T-helper 2 cell treated with Interferon-gamma antibody and Interleukin-4, amounts not matched to agents 5 μg/mL and 100 μg/mL, for 36 hours (primary cell): Measurements from ENCODE around the gene TRIM16.
A peak's percentile ranks its signal among the peaks of the same experiment; 100 is the strongest.
"Not testable (repeated sequence)": the region's sequence is repeated elsewhere in the genome, so short reads cannot be mapped to it uniquely, and the experiment has no call there.

Experiments
- DNase-seq: peaks from one replicate; pipeline ENCODE4 v3.0.0; 2021; ENCODE audit warnings: low spot score
- H3K27ac Mint-ChIP-seq: one replicate; pipeline ENCODE4 v1.8.0; 2021; ENCODE audit warnings: mild to moderate bottlenecking, mixed read lengths
- H3K27me3 Mint-ChIP-seq: one replicate; pipeline ENCODE4 v1.8.0; 2021; ENCODE audit warnings: low read depth, mixed read lengths
- H3K36me3 Mint-ChIP-seq: one replicate; pipeline ENCODE4 v1.8.0; 2021; ENCODE audit warnings: low read depth, mixed read lengths
- H3K4me1 Mint-ChIP-seq: one replicate; pipeline ENCODE4 v1.8.0; 2021; ENCODE audit warnings: low read depth, mixed read lengths
- H3K4me3 Mint-ChIP-seq: one replicate; pipeline ENCODE4 v1.8.0; 2022; ENCODE audit warnings: mild to moderate bottlenecking, moderate library complexity, mixed read lengths
- H3K9me3 Mint-ChIP-seq: one replicate; pipeline ENCODE4 v1.8.0; 2021; ENCODE audit warnings: mixed read lengths

Gene TRIM16

DNA sequence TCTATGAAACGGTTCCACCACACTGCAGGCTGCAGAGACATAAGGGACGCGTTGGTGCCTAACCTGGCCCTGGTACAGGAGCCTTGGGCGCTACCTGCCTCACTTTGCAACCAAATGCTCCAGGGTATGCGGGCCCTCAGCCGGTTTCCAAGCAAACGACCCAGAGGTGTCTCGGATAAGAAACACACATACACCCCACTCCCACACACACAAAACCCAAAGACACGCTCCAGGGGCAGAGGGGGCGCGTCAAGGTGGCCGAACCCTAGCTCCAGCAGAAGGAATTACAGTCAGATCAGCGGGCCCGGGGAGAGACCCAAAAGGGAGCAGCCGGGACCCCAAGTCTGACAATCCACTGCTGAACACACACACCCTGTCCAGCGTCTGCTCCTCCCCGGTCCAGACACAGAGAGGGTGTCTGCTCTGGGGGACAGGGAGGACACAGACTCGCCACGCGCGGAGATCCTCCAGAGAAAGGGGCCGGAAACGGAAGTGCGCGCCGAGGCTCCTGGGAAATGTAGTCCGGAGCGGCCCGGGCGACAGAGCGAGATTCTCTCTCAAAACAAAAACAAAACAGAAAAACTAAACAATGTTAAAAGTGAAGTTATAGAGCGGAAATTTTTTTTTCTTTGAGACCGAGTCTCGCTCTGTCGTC is at the start of gene TRIM16:
Gene TRIM16, minus strand, starts transcription at position 488 of the 655 bp plus-strand sequence. CDS start 32,702 bp downstream, outside the sequence.
- H3K4me3 Mint-ChIP-seq = peak within 1 kb of the TSS; percentile 94
- not testable (repeated sequence) for H3K27me3 Mint-ChIP-seq, H3K36me3 Mint-ChIP-seq, H3K9me3 Mint-ChIP-seq
- H3K4me1 Mint-ChIP-seq = peaks cover 18% of the 10 kb centered on the region
- peak within 1 kb of the TSS; percentile 83 for H3K27ac Mint-ChIP-seq
- peak; percentile 73 for DNase-seq

DNA sequence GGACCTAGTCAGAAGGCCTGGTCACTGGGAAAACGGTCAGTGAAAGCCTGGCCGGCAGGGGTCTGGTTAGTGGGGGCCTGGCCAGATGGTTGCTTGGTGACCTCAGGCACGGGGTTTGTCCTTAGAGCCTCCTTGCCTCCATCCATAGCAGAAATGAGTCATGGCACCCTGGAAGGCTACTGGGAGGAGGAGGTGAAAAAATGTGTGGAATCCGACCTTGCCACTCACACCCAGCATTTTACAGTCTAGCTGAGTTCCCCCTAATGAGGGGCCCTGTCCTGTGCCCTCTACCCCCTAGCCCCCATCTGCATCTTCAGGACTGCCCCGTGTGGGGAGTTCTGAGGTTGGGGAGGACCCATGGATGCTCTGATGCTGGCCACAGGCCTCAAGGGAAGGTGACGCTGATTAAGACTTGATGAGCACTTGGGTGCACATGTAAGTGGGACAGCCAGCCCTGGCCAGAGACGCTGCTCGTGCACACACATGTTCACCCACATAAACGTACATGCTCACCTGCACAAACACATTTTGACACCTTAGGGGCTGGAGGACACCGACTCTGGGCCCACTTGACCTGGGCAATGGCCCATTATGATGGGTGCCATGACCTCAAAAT is 49.2 kb upstream of the TRIM16 start:
- H3K36me3 Mint-ChIP-seq, DNase-seq, H3K9me3 Mint-ChIP-seq, H3K4me3 Mint-ChIP-seq, H3K4me1 Mint-ChIP-seq, H3K27ac Mint-ChIP-seq, H3K27me3 Mint-ChIP-seq: not testable (repeated sequence)

DNA sequence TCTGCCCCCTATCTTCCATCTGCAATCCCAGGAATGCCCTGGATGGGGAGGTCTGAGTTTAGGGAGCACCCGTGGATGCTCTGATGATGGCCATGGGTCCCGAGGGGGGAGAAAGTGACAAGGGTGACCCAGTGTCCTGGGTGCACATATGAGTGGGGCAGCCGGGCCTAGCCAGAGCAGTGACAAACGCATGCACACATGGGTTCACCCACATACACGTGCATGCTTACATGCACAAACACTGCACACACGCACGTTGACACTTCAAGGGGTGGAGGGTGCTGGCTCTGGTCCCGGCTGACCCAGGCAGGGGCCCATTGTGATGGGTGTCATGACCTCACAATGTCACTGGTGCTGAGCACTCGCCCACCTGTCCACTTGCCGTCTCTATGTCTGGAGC is 47.8 kb upstream of the TRIM16 start, which contains the start of gene TBC1D26:
Gene TBC1D26, plus strand, starts transcription at position 384 of the 400 bp plus-strand sequence. CDS start 3,066 bp downstream, outside the sequence.
- H3K27me3 Mint-ChIP-seq, H3K36me3 Mint-ChIP-seq, H3K27ac Mint-ChIP-seq, H3K4me1 Mint-ChIP-seq, H3K9me3 Mint-ChIP-seq, H3K4me3 Mint-ChIP-seq, DNase-seq: not testable (repeated sequence)

DNA sequence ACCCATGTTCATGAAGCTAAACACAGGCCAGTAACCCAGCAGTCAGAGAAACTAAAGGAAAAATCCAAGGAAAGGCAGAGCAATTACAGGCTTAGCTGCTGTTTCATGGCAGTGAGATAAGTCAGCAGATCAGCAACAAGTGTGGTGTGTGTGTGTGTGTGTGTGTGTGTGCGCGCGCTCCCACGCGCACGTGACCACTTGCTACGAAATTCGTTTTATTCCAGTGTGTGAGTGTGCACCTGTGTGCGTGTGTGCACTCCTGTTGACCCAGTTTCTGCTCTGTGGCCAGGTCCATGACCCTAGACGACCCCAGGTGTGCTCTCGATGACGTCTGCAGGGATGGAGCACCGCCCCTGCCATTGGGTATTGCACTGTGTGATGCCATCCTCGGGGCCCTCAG is 46.4 kb upstream of the TRIM16 start:
- not testable (repeated sequence) for H3K36me3 Mint-ChIP-seq, H3K9me3 Mint-ChIP-seq, DNase-seq, H3K27me3 Mint-ChIP-seq, H3K4me3 Mint-ChIP-seq, H3K4me1 Mint-ChIP-seq, H3K27ac Mint-ChIP-seq

DNA sequence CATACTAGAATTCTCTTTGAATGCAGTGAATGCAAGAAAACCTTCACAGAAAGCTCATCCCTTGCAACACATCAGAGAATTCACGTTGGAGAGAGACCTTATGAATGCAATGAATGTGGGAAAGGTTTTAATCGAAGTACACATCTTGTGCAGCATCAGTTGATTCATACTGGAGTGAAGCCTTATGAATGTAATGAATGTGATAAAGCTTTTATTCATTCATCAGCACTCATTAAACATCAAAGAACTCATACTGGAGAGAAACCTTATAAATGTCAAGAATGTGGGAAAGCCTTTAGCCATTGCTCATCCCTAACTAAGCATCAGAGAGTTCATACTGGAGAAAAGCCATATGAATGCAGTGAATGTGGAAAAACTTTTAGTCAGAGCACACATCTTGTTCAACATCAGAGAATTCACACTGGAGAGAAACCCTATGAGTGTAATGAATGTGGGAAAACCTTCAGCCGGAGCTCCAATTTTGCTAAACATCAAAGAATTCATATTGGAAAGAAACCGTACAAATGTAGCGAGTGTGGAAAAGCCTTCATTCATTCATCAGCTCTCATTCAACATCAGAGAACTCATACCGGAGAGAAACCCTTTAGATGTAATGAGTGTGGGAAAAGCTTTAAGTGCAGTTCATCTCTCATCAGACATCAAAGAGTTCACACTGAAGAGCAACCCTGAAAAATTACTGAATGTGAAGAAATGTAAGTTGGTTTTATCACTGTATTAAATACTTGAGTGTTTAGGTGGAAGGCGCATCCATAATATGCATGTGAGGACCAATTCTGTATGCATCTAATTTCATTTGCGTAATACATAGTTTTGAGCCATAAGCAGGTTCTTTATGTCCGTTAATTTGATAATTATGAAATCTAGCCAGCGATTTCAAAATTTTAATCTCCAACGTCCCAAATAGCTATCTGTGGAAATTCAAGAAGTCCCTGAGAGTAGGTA is 32.8 kb upstream of the TRIM16 start:
- not testable (repeated sequence) for H3K27me3 Mint-ChIP-seq, H3K27ac Mint-ChIP-seq, DNase-seq, H3K4me3 Mint-ChIP-seq, H3K4me1 Mint-ChIP-seq
- Mint-ChIP-seq H3K9me3 (peaks cover 33% of the 10 kb centered on the region), H3K36me3 (peaks cover 37% of the 10 kb centered on the region)

DNA sequence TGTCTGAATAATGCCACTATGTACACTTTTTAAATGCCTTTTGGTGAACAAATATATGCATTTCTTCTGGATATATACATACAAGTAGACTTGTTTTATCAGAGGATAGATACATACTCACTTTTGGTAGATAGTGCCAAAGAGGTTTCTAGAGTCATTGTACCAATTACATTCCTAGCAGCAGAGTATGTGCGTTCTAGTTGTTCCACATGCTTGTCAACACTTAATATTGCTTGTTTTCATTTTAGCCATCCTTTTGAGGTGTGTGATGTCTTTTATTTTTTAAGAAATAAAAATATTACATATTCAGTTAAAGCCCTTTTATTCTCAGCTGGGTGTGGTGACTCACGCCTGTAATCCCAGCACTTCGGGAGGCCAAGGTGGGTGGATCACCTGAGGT is 24.8 kb upstream of the TRIM16 start:
- peaks cover 60% of the 10 kb centered on the region for H3K36me3 Mint-ChIP-seq
- not testable (repeated sequence) for H3K27me3 Mint-ChIP-seq, DNase-seq, H3K27ac Mint-ChIP-seq, H3K4me1 Mint-ChIP-seq, H3K4me3 Mint-ChIP-seq
- peaks cover 38% of the 10 kb centered on the region for H3K9me3 Mint-ChIP-seq

DNA sequence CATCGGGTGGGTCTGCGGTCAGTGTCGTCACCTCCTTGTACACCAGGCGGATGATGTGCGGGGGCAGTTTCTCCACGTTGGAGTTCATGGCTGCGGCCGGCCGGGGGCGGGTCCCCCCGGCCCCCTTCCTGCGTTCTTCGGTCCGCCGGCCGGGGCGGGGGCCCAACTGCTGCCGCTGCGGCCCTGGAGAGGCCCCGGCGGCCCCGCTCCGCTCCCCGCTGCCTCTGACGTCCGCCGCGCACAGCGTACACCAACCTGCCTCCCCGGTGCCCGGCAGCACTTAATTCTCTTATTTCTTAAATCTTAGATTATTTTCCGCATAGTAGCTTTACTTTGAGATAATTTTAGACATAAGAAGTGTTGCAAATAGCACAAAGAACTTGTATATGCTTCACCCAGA is 20.7 kb upstream of the TRIM16 start:
- H3K4me3 Mint-ChIP-seq, H3K4me1 Mint-ChIP-seq, H3K27ac Mint-ChIP-seq, H3K27me3 Mint-ChIP-seq, DNase-seq: not testable (repeated sequence)
- H3K9me3 Mint-ChIP-seq = peaks cover 35% of the 10 kb centered on the region
- peaks cover 57% of the 10 kb centered on the region for H3K36me3 Mint-ChIP-seq

DNA sequence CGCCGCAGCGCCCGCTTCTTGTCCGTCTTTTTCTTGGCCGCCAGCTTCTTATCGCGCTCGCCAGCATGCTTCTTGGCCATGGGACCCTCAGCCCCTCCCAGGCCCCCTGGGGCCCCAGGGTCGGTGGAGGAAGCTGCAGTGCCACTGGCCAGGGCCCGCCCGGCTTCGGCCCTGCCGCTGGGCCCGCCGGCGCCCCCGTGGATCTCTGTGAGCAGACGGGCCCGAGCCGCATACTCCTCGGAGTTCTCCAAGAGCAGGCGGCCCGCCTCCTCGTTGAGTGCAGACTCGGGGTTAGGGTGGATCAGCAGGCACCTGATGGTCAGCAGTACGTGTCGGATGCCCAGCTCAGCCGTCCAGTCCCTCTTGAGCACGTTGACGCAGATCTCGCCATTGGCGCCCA is 20.1 kb upstream of the TRIM16 start:
- peaks cover 52% of the 10 kb centered on the region for H3K36me3 Mint-ChIP-seq
- H3K4me1 Mint-ChIP-seq, DNase-seq, H3K4me3 Mint-ChIP-seq, H3K27ac Mint-ChIP-seq, H3K27me3 Mint-ChIP-seq: not testable (repeated sequence)
- H3K9me3 Mint-ChIP-seq = peaks cover 29% of the 10 kb centered on the region

DNA sequence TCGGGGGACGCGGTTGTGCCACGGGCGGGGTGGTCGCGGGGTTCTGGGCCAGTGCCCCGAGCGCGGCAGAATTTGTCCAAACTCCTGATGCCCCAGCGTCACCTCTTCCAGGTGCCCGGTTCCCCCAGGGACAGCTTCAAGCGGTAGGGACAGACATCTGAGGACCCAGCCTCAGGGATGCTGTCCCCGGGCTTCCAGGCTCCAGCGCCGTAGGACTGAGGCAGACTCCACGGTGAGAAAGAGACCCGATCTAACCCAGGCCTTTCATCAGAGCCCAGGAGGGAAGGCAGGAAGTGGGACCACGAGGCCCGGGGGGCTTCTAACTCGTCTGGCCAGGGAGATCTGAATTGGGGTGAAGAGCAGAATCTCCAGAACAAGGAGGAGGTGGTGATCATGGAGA is 15.8 kb upstream of the TRIM16 start:
- not testable (repeated sequence) for H3K27me3 Mint-ChIP-seq, DNase-seq, H3K9me3 Mint-ChIP-seq, H3K4me1 Mint-ChIP-seq
- Mint-ChIP-seq H3K4me3 (peak overlapping the region; percentile 95), H3K36me3 (peaks cover 22% of the 10 kb centered on the region), H3K27ac (peak overlapping the region; percentile 83)

DNA sequence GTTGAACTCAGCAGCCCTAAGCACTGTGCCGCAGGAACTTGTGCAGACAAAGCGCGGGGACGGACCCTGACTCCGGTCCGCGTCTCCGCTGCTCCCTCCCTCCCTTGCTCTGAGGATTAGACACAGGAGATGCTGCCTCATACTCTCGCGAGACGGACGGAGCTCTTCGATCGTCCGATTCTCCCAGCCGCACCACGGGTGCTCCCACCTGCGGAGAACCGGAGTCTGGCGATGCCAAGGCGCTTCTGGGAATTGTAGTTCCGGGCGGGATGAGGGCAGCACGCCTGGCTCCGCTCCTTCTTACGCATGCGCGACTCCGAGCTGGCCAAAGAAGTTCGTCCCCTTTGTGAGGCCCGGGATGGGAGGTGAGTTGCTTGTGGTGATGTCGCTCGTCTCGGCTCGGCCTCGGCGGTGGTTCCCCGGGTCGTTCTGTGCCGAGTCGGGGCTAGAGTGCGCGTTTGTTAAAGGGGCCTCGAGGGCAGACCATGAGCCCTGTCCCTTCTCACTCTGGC is 15.4 kb upstream of the TRIM16 start, which contains the start of gene ZNF286A:
Gene ZNF286A, plus strand, starts transcription at position 340 of the 512 bp plus-strand sequence. CDS start 578 bp downstream, outside the sequence.
- Mint-ChIP-seq H3K36me3 (peaks cover 21% of the 10 kb centered on the region), H3K4me3 (peak within 1 kb of the TSS; percentile 95), H3K27ac (peak within 1 kb of the TSS; percentile 83)
- not testable (repeated sequence) for H3K9me3 Mint-ChIP-seq, H3K4me1 Mint-ChIP-seq, H3K27me3 Mint-ChIP-seq
- peak; percentile 97 for DNase-seq

DNA sequence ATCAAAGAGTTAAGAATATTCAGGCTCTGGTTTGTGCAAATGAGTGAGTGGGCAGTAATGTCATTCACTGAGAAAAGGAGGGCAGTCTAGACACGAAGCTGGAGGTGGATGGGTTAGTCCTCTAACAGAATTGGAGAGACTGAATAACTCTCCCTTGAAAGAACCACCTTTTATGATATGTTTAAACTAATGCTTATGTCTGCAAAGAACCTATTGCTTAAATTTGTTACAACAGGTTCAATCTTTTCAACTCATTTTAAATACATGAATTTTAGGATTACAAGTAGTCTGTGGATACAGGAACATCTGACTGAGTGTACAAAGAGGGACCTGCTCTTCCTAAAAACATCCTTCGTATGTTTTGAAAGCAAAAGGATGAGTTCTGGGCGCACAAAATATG is 14.9 kb upstream of the TRIM16 start:
- Mint-ChIP-seq H3K36me3 (peaks cover 19% of the 10 kb centered on the region), H3K27ac (peak overlapping the region; percentile 83), H3K4me3 (peak overlapping the region; percentile 95)
- not testable (repeated sequence) for H3K9me3 Mint-ChIP-seq, H3K27me3 Mint-ChIP-seq, DNase-seq, H3K4me1 Mint-ChIP-seq

DNA sequence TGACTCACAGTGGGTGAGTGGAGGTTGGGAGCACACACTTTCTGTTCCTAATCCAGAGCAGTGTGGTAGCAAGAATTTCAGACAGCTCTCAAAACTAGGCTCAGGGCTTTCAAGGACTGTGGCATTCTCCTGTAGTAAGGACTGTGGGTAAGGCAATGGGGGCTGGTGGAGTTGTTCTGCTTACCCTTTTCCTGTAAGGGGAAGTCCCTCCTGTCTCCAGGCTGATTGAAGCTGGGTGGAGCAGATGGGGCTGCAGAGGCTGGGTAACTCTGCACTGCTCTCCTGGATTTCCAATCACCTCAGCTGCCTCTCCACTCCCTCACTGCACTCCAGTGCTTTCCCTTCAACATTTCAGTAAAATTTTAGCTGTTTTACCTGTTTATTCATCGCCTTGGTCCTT is 3.4 kb upstream of the TRIM16 start:
- peaks cover 15% of the 10 kb centered on the region for H3K4me1 Mint-ChIP-seq
- H3K27me3 Mint-ChIP-seq, H3K9me3 Mint-ChIP-seq, H3K36me3 Mint-ChIP-seq, H3K27ac Mint-ChIP-seq, H3K4me3 Mint-ChIP-seq, DNase-seq: not testable (repeated sequence)

DNA sequence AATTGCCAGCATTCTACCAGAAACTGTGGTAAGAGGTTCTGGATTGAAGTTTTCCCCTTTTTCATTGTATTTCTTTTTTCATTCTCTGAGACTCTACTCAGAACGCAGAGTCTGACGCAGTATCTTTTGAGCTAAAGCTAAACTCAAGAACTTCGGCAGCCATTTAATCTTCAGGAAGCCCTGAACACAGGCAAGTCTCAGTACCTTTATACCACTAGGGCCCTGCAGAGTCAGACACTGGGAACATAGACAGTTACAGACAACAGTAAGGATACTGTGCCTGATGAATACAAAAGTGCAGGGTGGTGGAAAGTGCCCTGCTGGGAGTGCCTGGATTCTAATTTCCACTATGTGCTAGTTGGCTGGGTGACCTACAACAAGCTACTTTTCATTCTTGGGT is 976 bp downstream of the TRIM16 start:
- H3K36me3 Mint-ChIP-seq, DNase-seq, H3K27me3 Mint-ChIP-seq, H3K9me3 Mint-ChIP-seq: not testable (repeated sequence)
- Mint-ChIP-seq H3K4me1 (peaks cover 18% of the 10 kb centered on the region), H3K27ac (peak overlapping the region; percentile 34), H3K4me3 (peak overlapping the region; percentile 94)

DNA sequence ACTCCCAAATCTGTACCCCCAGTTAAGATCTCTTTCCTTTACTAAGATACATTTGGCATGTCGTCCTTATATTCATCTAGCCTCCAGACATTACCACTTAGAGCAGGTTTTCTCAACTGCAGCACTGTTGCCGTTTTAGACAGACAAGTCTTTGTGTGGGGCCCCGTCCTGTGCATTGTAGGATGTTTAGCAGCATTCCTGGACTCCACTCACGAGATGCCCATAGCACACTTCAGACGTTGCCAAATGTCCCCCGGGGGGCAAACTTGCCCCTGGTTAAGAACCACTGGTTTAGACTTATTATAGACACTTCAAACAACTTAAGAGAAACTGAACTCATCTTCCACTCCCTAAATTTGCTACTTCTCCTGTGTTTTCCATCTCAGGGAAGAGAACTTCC is 8.1 kb downstream of the TRIM16 start:
- H3K9me3 Mint-ChIP-seq, H3K4me3 Mint-ChIP-seq, H3K27ac Mint-ChIP-seq, DNase-seq, H3K27me3 Mint-ChIP-seq, H3K4me1 Mint-ChIP-seq: not testable (repeated sequence)
- peaks cover 16% of the 10 kb centered on the region for H3K36me3 Mint-ChIP-seq
